ENCODE measurements around the gene PTPRK.
"Not testable (repeated sequence)": the region's sequence is repeated elsewhere in the genome, so short reads cannot be mapped to it uniquely, and the experiment has no call there.

The PTPRK gene

GRCh38 chr6:127990074-127990473, 530.3 kb downstream of the PTPRK start:
- no peak for DNase-seq

- no peak for DNase-seq
Observed at GRCh38 chr6:127980996-127981395, 539.4 kb downstream of the PTPRK start.

DNA sequence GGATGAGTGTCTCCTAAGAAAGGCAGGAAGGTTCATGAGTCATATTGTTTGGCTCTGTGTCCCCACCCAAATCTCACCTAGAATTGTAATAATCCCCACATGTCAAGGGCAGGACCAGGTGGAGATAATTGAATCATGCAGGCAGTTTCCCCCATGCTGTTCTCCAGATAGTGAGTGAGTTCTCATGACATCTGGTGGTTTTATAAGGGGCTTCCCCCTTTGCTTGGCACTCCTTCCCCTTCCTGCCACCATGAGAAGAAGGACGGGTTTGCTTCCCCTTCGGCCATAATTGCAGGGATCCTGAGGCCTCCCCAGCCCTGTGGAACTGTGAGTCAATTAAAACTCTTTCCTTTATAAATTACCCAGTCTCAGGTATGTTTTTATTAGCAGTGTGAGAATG, 542.2 kb downstream of the PTPRK start:
- not testable (repeated sequence) for DNase-seq

DNA sequence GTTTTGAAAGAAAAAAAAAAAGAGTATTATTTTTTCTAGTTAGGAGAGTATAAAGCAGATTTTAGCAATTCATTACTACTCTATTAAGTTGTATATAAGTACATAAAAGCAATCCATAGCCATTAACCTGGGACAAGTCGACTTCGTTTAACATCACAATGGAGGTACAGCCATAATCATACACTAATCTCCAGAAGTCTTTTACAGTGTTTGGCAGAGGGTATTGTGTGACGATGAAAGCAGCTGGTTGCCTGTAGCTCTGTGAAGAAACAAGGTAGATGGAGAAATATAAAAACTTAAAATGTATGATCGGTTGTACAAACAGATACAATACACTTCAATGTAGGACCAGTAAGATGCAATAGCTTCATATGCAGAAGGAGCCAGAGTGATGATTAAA, 543.6 kb downstream of the PTPRK start:
- no peak for DNase-seq

GRCh38 chr6:127976111-127976510, 544.3 kb downstream of the PTPRK start:
- no peak for DNase-seq

- DNase-seq = no peak
Observed at GRCh38 chr6:127972815-127973214, 547.6 kb downstream of the PTPRK start.

- DNase-seq = no peak
Observed at GRCh38 chr6:127971945-127972391, 548.4 kb downstream of the PTPRK start.

GRCh38 chr6:127971386-127971785, 549.0 kb downstream of the PTPRK start:
- DNase-seq = no peak

GRCh38 chr6:127969701-127970100, 550.7 kb downstream of the PTPRK start:
- no peak for DNase-seq

- DNase-seq = no peak
Observed at GRCh38 chr6:127968394-127968793, 552.0 kb downstream of the PTPRK start.

GRCh38 chr6:127967708-127968107, 552.7 kb downstream of the PTPRK start:
- DNase-seq = no peak

DNA sequence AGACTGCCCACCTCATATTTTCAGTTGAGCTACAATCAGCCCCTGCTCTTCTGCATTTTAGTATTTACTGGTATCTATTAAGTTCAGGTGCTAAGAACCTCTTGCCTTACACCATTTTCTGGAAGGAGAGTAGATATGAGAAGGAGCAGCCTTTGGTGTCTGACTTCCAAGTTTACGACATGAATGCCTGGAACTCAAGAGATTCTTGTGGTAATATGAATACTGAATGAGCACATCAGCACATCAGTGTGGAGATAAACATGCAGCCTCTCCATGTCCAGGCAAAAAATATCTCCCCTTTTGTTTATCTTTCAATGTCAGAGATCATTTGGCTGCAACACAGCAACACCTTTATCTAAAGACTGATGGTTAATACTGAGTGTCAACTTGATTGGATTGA, 553.8 kb downstream of the PTPRK start:
- DNase-seq = no peak

DNA sequence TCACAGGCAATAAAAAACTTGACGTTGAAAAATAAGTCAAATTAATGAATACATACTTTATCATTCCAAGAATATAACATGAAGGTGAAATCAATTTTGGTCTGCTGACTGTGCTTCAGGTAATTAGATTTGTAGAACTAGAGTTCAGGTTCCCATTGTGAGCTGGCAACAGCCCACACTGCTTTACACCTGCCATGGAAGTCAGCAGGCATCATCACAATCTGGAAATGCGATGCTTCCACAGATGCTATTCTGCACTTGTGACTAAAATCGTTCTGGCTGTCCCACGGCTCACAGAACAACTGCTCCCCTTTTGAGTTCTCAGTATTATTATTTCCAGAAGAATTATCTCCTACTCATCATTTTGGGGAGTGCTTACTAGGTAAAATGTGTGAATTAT, 556.9 kb downstream of the PTPRK start:
- no peak for DNase-seq

DNA sequence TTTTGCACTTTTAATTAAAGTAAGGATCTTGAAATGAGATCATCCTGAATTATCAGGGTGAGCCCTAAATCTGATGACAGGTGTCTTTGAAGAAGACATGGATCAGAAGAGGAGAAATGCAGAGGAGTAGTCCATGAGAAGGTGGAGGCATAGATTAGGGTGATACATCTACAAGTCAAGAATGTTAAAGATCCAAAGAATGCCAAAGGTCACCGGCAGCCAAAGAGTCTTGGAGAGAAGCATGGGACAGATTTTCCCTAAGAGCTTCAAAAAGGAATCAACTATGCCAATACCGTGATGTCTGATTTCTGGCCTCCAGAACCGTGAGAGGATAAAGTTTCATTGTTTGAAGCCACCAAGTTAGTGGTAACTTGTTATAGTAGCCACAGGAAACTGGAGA, 560.5 kb downstream of the PTPRK start:
- DNase-seq = no peak

DNA sequence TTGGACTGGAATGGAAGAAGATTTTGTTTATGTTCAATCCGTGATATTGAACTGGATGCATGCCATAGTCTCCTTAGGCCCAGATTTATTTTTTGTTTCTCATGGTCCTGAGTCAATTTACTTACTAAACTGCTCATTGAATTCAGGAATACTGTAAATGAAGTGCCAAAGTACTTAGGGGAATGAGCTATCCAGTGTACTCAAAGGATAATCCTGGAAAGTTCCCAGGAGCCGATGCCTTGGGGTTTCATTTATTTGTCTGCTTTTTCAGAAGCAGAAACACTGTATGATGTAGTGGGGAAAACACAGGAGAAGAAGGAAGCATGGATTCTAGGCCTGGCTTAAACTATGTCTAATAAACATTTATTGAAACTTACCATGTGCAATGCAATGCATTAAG, 563.4 kb downstream of the PTPRK start:
- DNase-seq = no peak

GRCh38 chr6:127956260-127956888, 564.0 kb downstream of the PTPRK start:
- no peak for DNase-seq

DNA sequence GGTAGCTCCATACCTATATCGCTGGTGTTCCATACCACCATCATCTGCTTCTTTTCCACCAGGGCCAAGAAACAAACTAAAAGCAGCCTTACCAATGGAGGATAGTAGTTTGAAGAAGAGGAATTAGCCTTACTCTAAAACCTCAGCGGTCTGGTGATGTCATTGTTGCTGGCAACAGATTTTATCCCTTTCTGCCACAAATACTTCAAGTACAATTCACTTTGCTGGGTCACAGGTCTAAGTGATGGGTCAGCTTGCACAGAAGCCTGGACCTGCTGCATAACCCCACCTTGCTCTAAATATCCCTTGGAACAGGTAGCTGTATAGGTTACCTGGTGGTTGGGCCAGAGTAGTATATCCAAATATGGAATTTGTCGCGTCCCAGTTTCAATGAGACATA, 566.3 kb downstream of the PTPRK start:
- no peak for DNase-seq

DNA sequence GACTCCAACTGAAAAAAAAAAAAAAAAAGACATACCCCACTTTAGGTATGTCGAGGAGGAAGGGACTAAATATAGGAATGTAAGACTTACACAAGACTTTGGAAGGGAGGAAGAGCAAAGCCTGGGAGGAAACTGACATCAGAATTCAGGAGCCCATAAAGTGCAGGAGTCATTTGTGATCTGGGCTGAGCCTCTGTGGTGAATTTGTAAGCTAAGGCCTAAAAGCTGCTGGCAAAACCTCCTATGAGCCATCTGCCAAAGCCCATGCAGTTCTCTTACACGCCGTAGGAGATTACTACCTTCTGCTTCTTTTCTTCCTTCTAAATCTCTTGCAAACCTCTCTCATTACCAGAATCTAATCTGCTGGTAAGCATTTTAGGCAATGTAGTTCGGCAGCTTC, 567.6 kb downstream of the PTPRK start:
- no peak for DNase-seq

DNA sequence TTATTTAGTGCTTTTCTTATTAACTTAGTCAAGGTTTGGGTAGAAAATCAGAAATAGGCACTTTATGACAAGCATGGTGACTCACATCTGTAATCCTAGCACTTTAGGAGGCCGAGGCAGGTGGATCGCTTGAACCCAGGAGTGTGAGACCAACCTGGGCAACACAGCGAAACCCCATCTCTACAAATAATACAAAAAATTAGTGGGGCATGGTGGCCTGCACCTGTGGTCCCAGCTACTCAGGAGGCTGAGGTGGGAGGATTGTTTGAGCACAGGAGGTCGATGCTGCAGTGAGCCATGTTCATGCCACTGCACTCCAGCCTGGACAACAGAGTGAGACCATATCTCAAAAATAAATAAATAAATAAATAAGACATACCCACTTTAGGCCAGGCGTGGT, 568.2 kb downstream of the PTPRK start:
- DNase-seq = no peak

GRCh38 chr6:127951172-127951917, 569.1 kb downstream of the PTPRK start:
- DNase-seq = no peak

- DNase-seq = no peak
Observed at GRCh38 chr6:127950566-127951145, 569.7 kb downstream of the PTPRK start.

DNA sequence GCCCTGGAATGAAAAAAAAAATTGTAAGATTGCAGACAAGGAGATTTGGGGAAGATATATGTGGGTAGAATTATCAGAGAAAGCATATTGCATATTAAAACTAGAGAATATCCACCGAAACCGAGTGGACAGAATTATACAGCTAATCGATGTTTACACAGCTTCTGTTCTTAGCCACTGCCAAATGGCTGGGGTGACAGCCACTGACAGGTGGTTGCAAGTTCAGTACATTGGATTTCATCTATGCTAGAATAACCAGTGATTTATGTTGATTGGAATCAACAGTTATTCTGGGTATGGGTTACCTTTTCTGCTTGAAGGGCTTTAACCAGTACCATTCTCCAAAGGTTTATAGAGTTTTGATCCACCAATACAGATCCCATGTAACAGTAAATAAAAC, 571.1 kb downstream of the PTPRK start:
- no peak for DNase-seq

DNA sequence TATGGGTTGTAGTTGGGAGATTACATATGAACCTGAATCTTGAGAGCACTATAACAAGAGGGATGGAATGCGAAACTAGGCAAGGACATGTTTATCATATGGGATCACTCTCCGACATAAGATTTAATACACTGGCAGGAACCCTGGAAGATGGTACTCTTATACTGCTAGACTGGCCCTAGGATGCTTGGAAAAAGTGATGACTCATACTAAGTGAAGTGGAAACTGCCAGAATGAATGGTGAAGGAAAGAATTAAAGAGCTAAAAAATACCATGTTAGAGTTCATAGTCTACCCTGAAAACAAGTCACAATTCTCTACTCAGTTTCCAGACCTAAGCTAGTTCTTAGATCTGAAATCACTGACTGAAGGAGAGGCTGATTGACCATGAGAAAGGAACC, 574.0 kb downstream of the PTPRK start:
- DNase-seq = no peak

DNA sequence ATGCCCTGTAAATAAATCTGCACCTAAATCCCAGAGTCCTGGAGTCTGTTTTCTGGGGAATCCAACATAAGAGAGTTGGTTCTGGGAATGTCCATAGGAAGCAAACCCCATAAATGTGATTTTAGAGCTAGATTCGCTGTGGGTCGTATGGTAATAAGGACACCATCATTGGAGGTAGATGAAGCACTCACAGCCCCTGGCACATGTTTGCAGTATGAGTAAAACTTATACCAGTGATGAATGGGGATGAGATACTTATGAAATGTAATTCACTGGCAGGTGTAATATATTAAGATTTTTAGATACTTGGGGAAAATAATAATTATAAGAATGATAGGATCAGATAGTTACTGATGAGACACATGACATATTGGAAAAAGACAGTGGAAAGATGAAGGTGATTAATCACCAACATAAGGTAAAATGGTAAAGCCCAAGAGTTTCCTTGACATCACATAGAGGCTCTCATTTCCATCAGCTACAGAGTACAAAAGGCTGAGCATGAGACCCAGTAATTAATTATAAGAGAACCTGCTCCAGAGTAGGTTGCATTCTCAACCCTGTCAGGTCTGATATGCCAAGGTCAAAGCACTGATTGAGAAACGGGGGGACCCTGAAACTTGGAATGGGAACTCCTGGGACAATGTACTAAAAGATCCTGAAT, 574.8 kb downstream of the PTPRK start:
- no peak for DNase-seq
